Right cardiac atrium (tissue), 5 donors: Measurements from ENCODE around the gene HERC5. TPM values are rescaled to one million over a fixed set of nuclear protein-coding genes. Genes with fewer than 3 reads are reported as not detected.
"Not testable (repeated sequence)": the region's sequence is repeated elsewhere in the genome, so short reads cannot be mapped to it uniquely, and the experiment has no call there.

Experiments used
- ATAC-seq, 2 donors: fragments of 200-7000 bp; cut with Tn5 transposase; one replicate each; pipeline versions ENCODE4 v1.8.0 to v1.9.1; 2020; ENCODE audit warnings: moderate library complexity in 2 of 2, mild to moderate bottlenecking in 1 of 2
- DNase-seq, 3 donors: peaks; one replicate each; pipeline ENCODE4 v3.0.0-alpha.2; 2020
- H3K27ac ChIP-seq: one replicate; pipeline ENCODE4 v1.5.1; 2013; ENCODE audit warnings: mild to moderate bottlenecking, low read length, control low read depth, moderate library complexity
- H3K27me3 ChIP-seq: one replicate; pipeline ENCODE4 v1.6.1; 2013; ENCODE audit not compliant: control insufficient read depth, insufficient read depth
- H3K4me1 ChIP-seq: one replicate; pipeline ENCODE4 v1.6.1; 2013; ENCODE audit warnings: low read length; ENCODE audit not compliant: control insufficient read depth, insufficient read depth
- H3K4me3 ChIP-seq: one replicate; pipeline ENCODE4 v1.5.1; 2013; ENCODE audit warnings: low read length, control low read depth
- H3K9me3 ChIP-seq: one replicate; pipeline ENCODE4 v1.6.1; 2013; ENCODE audit warnings: low read length; ENCODE audit not compliant: control insufficient read depth
- WGBS: extraction: QIAGEN DNeasy Blood & Tissue Kit; methylation state at CpG from one replicate; pipeline ENCODE4 v1.1.7; 2013; 5-methylcytosine and 5-hydroxymethylcytosine counted together
- intact Hi-C, 4 donors: fragments of 100-400 bp; cut with DNase I; formaldehyde crosslinking; loops; one replicate each; pipeline versions ENCODE4 v1.11.0 to v1.14.0; 2022 to 2023
- polyA plus RNA-seq: library from polyadenylated mRNA; stranded (reverse); fragments of 200-250 nt; gene quantifications from one replicate; pipeline ENCODE4 v1.2.3, GENCODE V29; 2013
- total RNA-seq, 4 donors: library from RNA; stranded (reverse); fragmentation: NEBNext Ultra II Directional; extraction: Animal tissue kit (Norgen Biotek cat#: 25700); gene quantifications; one replicate each; pipeline ENCODE4 v1.2.1, GENCODE V29; 2021
- donor health status: healthy with polysubstance abuse.
- donor health status: DM: no; HTN: yes; CAD: no.
- donor health status: DM: no; HTN: no; CAD: no.
- donor health status: DM: no; HTN: yes; CAD: no; lungs with severe emphysema.
- donor health status: DM: yes; HTN: yes; CAD: no.

HERC5 gene
- total and polyA plus RNA-seq, 5 donors = 2.8 to 4.6 (median 3.5) TPM

DNA sequence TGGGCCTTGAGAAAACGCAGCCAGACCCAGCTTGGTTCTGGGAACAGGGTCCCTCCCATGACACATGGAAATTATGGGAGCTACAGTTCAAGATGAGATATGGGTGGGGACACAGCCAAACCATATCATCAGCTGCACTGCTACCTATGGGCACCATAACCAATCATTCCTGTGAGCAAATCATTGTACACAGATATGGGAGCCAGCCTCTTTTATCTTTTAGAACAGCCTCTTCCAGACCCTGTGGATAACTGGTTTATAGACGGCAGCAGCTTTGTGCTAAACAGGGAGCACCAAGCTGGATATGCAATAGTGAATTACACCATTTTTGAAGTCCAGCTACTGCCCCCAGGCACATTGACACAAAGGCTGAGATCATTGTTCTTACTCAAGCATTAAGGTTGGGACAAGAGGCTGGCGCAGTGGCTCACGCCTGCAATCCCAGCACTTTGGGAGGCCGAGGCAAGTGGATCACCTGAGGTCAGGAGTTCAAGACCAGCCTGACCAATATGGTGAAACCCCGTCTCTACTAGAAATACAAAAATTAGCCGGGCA, 8.6 kb upstream of the HERC5 start:
- ATAC-seq, H3K4me1 ChIP-seq, H3K27ac ChIP-seq, H3K9me3 ChIP-seq, H3K4me3 ChIP-seq, DNase-seq, H3K27me3 ChIP-seq, intact Hi-C loops: not testable (repeated sequence)
- 94% methylated on average over 7 of the region's 7 CpGs for WGBS

DNA sequence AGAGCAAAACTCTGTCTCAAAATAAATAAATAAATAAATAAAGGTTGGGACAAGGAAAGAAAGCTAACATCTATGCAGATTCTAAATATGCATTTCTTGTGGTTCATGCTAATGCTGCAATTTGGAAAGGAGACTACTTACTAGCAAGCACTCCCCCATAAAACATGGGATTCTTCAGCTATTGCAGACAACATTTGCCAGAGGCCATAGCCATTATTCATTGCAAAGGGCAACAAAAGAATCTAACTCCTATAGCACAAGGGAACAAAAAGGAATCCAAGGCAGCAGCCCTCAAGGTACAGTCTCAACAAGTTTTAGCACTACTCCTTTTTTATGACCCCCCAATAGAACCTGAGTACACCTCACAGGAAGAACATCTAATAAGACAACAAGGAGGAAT, 8.0 kb upstream of the HERC5 start:
- DNase-seq = no peak
- H3K4me3 ChIP-seq = no peak overlapping the region
- no peaks in the 10 kb centered on the region for H3K4me1 ChIP-seq
- H3K27me3 ChIP-seq = no peaks in the 10 kb centered on the region
- H3K9me3 ChIP-seq = no peaks in the 10 kb centered on the region
- intact Hi-C loops = no loop called here
- H3K27ac ChIP-seq = no peak overlapping the region
- no peak for ATAC-seq

DNA sequence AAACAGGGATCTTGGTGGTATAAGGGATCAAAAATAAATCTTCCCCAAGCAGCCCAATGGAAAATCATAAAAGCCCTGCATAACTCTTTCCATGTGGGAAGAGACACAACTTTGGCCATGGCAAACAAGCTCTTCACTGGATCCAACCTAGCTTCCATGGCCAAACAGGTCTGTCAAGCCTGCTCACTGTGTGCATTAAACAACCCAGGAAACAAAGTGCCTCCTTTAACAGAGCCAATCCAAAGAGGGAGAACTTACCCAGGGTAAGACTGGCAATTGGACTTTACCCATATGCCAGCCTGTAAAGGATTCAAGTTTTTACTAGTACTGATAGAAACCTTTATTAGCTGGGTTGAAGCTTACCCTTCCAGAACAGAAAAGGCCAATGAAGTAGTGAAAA, 7.6 kb upstream of the HERC5 start:
- ATAC-seq (no peak), DNase-seq (no peak)
- intact Hi-C loops = no loop called here
- Histone ChIP-seq H3K9me3 (no peaks in the 10 kb centered on the region), H3K4me1 (no peaks in the 10 kb centered on the region), H3K4me3 (no peak overlapping the region), H3K27ac (no peak overlapping the region), H3K27me3 (no peaks in the 10 kb centered on the region)

DNA sequence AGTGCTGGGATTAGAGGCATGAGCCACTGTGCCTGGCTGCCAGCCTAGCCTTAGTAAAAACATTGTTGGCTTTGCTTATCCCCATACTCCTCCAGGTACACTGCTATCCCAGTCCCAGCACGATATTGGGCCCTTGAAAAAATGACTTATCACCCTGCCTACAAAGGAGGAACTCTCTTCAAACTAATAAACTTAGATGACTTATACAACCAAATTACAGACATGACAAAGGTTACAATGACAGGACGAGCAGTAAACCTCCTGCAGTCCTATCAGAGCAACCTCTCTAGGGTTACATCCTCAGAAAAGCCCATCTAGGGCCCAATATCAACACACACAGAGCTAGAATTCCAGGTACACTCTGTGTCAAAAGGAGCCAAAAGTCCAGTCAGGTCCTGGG, 5.7 kb upstream of the HERC5 start:
- intact Hi-C loops = loop anchor here in 2 of 4 donors (10.0 kb wide), 2 partner anchors 226 to 236 kb away; no protein-coding TSS in a partner anchor

DNA sequence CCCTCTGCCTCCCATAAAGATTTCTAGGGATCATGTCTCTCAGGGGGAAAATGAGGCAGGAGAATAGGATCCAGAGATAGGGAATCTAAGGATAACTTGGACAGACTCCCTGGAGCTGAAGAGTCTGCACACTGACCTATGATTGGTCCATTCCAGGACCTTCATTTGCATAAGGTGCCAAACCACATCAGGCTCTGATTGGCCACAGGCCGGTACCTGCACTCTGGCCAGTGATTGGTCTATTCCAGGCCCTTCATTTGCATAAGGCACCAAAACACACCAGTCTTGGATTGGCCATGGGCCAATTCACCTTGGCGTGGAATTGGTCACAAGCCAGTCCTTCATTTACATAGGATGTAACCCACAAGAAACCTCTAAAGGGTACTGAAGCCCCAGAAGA, 4.0 kb upstream of the HERC5 start:
- intact Hi-C loops = loop anchor here in 2 of 4 donors (10.0 kb wide), 2 partner anchors 228 to 238 kb away; no protein-coding TSS in a partner anchor
- Histone ChIP-seq H3K27ac (no peak overlapping the region), H3K27me3 (no peaks in the 10 kb centered on the region), H3K9me3 (no peaks in the 10 kb centered on the region), H3K4me1 (no peaks in the 10 kb centered on the region), H3K4me3 (no peak overlapping the region)
- DNase-seq (no peak), ATAC-seq (no peak)
- WGBS = 87% methylated on average over 2 of the region's 2 CpGs

More for the DNA sequence above, 5.7 kb upstream of the HERC5 start:
- no peak overlapping the region for H3K27ac ChIP-seq
- H3K4me1 ChIP-seq = no peaks in the 10 kb centered on the region
- H3K9me3 ChIP-seq = no peaks in the 10 kb centered on the region
- 87% methylated on average over 2 of the region's 2 CpGs for WGBS
- no peak overlapping the region for H3K4me3 ChIP-seq
- ATAC-seq = no peak
- no peak for DNase-seq
- no peaks in the 10 kb centered on the region for H3K27me3 ChIP-seq

DNA sequence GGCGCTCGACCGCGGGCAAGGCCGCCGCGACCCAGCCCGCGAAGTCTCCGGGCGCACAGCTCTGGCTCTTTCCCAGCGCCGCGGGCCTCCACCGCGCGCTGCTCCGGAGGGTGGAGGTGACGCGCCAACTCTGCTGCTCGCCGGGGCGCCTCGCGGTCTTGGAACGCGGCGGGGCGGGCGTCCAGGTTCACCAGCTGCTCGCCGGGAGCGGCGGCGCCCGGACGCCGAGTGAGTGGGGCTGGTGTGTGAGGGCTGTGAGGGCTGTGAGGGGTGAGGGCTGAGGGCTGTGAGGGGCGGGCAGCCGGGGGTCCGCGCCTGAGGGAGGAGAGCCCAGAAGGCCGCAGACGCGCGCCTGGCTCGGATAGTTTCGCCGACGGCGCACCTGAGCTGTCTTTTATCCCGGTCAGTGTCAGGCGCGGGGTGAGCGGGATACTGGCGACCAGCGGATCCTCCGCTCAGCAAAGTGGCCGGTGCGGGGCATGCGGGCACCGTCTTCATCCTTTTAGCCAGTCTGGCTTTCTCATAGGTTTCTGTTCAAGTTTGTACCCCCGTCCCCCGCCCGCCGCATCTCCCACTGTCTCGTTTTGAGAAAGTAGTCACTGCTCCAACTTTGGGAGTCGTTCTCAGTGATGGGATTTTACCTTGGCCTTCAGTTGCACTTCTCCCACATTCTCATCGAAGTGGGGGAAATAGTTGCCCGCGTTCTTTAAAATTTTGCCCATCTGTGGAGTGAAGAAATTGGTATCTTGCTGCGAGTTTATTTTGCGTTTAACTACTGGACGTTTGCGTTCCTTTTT, 586 bp downstream of the HERC5 start:
- intact Hi-C loops = loop anchor here in 2 of 4 donors (10.0 kb wide), 2 partner anchors 233 to 243 kb away; no protein-coding TSS in a partner anchor
- WGBS = 4% methylated on average over 75 of the region's 75 CpGs
- DNase-seq (peak; percentile 50 to 83 (median 80)), ATAC-seq (peak; percentile 77 to 78)
- H3K27me3 ChIP-seq = no peaks in the 10 kb centered on the region
- no peaks in the 10 kb centered on the region for H3K9me3 ChIP-seq
- H3K27ac ChIP-seq = peak overlapping the region; percentile 26
- peak overlapping the region; percentile 49 for H3K4me3 ChIP-seq
- no peaks in the 10 kb centered on the region for H3K4me1 ChIP-seq

DNA sequence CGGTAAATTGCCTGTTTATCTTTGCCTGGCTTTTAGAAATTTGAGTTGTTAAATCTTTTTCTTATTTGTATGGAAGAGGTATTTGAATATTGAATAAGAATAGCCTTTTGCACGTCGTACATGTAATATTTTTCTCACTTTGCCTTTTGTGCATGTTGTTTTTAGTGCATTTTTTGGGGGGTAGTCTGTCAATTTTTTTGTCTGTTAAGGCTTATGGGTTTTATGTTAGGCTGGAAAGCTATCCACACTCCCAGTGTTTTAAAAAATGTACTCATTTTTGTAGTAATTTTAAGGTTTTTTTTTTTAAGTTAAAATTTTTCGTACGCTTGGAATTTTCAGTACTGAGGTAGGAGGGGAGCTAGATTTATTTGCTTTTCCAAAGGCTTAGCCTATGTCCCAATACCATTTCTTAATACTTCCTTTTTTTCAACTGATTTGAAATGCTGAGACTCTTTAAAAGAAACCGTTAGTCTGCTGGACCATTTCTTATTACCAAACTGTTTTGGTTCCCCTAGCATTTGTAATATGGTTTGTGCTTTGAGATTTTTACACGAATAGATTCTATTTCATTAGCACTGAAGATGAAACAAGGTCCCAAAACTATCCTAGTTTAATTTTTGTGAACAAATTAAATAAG, 1.3 kb downstream of the HERC5 start:
- H3K27ac ChIP-seq = no peak overlapping the region
- ATAC-seq (no peak), DNase-seq (no peak)
- H3K9me3 ChIP-seq = no peaks in the 10 kb centered on the region
- 41% methylated on average over 7 of the region's 7 CpGs for WGBS
- intact Hi-C loops = loop anchor here in 2 of 4 donors (10.0 kb wide), 2 partner anchors 233 to 243 kb away; no protein-coding TSS in a partner anchor
- no peaks in the 10 kb centered on the region for H3K27me3 ChIP-seq
- H3K4me3 ChIP-seq = peak overlapping the region; percentile 49
- no peaks in the 10 kb centered on the region for H3K4me1 ChIP-seq

DNA sequence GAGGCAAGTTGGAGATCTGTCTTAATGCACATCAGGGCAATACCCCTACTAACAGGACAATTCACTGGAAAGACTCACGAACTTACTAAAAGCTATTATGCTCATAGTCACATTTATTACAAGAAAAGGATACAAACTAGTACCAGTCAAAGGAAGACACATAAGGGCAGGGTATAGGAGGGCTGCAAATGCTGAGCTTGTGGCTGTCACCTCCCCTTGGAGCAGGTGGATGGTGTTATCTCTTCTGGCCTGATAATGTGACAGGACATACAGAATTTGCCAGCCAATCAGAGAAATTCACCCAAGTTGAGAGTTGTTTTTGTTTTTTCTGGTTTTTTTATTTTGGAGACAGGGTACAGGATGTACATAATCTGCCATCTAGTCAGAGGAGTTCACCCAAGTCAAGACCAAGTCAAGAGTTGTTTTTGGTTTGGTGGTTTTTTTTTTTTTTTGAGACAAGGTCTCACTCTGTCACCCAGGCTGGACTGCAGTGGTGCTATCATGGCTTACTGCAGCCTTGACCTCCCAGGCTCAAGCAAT, 8.8 kb downstream of the HERC5 start:
- ATAC-seq = no peak
- intact Hi-C loops = loop anchor here in 1 of 4 donors (10.0 kb wide), 1 partner anchor 91 kb away; the partner anchor contains the start of gene HERC6
- WGBS = 93% methylated on average over 1 of the region's 1 CpG
- Histone ChIP-seq H3K27ac (no peak overlapping the region), H3K27me3 (no peaks in the 10 kb centered on the region), H3K4me3 (no peak overlapping the region), H3K9me3 (no peaks in the 10 kb centered on the region), H3K4me1 (no peaks in the 10 kb centered on the region)
- no peak for DNase-seq

DNA sequence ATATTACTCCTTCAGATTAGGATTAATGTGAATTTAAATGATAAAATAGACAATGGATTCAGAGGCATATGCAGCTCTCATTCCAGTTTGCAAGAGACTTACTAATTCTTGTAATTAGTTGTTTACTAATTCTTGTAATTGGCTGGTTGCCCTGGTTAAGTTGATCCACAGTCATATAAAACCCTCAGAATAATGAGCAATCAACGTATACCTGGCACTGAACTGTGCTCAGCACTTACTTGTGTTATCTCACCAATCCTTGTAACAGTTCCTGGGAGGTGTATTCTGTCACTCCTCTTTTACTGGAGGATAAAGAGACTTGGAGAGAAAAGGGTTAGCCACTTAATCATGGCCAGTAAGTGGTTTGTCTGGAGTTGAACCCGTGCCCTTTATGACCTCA, 10.5 kb downstream of the HERC5 start:
- 77% methylated on average over 2 of the region's 2 CpGs for WGBS
- no peak for ATAC-seq
- Histone ChIP-seq H3K4me3 (no peak overlapping the region), H3K27me3 (no peaks in the 10 kb centered on the region), H3K27ac (no peak overlapping the region), H3K9me3 (no peaks in the 10 kb centered on the region), H3K4me1 (no peaks in the 10 kb centered on the region)
- intact Hi-C loops = loop anchor here in 1 of 4 donors (10.0 kb wide), 1 partner anchor 93 kb away; the partner anchor contains the start of gene HERC6
- DNase-seq = no peak

DNA sequence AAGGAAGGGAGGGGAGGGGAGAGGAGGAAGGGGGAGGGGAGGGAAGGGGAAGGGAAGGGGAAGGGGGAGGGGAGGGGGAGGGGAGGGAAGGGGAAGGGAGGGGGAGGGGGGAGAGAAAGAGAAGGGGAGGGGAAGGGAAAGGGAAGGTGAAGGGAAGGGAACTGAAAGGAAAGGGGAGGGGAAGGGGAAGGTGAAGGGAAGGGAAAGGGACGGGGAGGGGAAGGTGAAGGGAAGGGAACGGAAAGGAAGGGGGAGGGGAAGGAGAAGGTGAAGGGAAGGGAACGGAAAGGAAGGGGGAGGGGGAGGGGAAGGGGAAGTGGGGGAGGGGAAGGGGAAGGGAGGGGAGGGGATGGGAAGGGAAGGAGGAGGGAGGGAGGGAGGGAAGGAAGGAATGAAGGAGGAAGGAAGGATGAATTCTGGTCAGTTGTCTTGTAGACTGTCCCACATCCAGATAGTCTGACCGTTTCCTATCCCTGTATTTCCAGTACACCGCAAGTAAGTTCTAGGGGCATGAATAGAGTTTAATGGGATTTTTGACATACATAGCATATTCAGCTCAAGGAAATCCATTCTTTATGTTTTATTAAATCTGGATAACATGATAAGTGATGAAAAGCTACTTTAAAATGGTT, 20.4 kb downstream of the HERC5 start:
- intact Hi-C loops = no loop called here
- DNase-seq = no peak
- no peak overlapping the region for H3K4me3 ChIP-seq
- no peak overlapping the region for H3K27ac ChIP-seq
- H3K27me3 ChIP-seq = no peaks in the 10 kb centered on the region
- ATAC-seq = no peak
- no peaks in the 10 kb centered on the region for H3K9me3 ChIP-seq
- 75% methylated on average over 5 of the region's 5 CpGs for WGBS
- no peaks in the 10 kb centered on the region for H3K4me1 ChIP-seq
